ENCODE data around the gene LY6G6C.

LY6G6C gene

GRCh38 chr6:31708224-31708623 lies 13.3 kb downstream of the LY6G6C start:
- Histone ChIP-seq H3K4me2 (ENCODE audit: low read length) (no peak overlapping the region), H3K79me2 (ENCODE audit: control insufficient read depth, low read length) (no peaks in the 10 kb centered on the region), H3K27ac (ENCODE audit: low read depth, low read length) (no peak overlapping the region), H3K4me3 (ENCODE audit: low read length) (no peak overlapping the region), H3K27me3 (ENCODE audit: control insufficient read depth, low read length) (peaks cover 34% of the 10 kb centered on the region), H3F3A (ENCODE audit: control insufficient read depth, insufficient read depth) (peaks cover 6% of the 10 kb centered on the region), H3K9me3 (ENCODE audit: control insufficient read depth, insufficient read depth, low read length) (no peaks in the 10 kb centered on the region), H3K36me3 (ENCODE audit: control insufficient read depth, low read length) (no peaks in the 10 kb centered on the region), H3K9me2 (replicated peaks; ENCODE audit: control insufficient read depth, low read length) (no peaks in the 10 kb centered on the region), H3K4me1 (ENCODE audit: control insufficient read depth, low read length) (peaks cover 12% of the 10 kb centered on the region), H4K20me1 (ENCODE audit: control insufficient read depth, insufficient read depth, low read depth, low read length) (no peaks in the 10 kb centered on the region)
- no peak for TF ChIP-seq EZH2phosphoT487 (IDR thresholded peaks at IDR 0.05; ENCODE audit: borderline replicate concordance, low read length)
- TF ChIP-seq, protein P1, sequence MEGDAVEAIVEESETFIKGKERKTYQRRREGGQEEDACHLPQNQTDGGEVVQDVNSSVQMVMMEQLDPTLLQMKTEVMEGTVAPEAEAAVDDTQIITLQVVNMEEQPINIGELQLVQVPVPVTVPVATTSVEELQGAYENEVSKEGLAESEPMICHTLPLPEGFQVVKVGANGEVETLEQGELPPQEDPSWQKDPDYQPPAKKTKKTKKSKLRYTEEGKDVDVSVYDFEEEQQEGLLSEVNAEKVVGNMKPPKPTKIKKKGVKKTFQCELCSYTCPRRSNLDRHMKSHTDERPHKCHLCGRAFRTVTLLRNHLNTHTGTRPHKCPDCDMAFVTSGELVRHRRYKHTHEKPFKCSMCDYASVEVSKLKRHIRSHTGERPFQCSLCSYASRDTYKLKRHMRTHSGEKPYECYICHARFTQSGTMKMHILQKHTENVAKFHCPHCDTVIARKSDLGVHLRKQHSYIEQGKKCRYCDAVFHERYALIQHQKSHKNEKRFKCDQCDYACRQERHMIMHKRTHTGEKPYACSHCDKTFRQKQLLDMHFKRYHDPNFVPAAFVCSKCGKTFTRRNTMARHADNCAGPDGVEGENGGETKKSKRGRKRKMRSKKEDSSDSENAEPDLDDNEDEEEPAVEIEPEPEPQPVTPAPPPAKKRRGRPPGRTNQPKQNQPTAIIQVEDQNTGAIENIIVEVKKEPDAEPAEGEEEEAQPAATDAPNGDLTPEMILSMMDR (IDR thresholded peaks at IDR 0.05; ENCODE audit: low read depth, low read length, poor library complexity, severe bottlenecking): no peak

- H3K4me3 ChIP-seq (ENCODE audit: low read length): no peak overlapping the region
These were observed 13.8 kb downstream of the LY6G6C start for GRCh38 chr6:31707701-31708100.

GRCh38 chr6:31706599-31706998 lies 14.9 kb downstream of the LY6G6C start, which contains the start of gene LY6G6F:
Gene LY6G6F, plus strand, starts transcription at chr6:31706866. Its CDS starts 41 bp downstream, at chr6:31706907.
- Histone ChIP-seq H3K27me3 (ENCODE audit: control insufficient read depth, low read length) (peaks cover 18% of the 10 kb centered on the region), H3F3A (ENCODE audit: control insufficient read depth, insufficient read depth) (peaks cover 6% of the 10 kb centered on the region), H3K79me2 (ENCODE audit: control insufficient read depth, low read length) (peaks cover 12% of the 10 kb centered on the region), H3K4me1 (ENCODE audit: control insufficient read depth, low read length) (peaks cover 19% of the 10 kb centered on the region), H3K4me2 (ENCODE audit: low read length) (no peak within 1 kb of the TSS), H3K4me3 (ENCODE audit: low read length) (no peak within 1 kb of the TSS), H4K20me1 (ENCODE audit: control insufficient read depth, insufficient read depth, low read depth, low read length) (0 out of 2 replicates have a peak, but pooled peaks cover 3% of the 10 kb centered on the region), H3K9me3 (ENCODE audit: control insufficient read depth, insufficient read depth, low read length) (no peaks in the 10 kb centered on the region), H3K36me3 (ENCODE audit: control insufficient read depth, low read length) (no peaks in the 10 kb centered on the region), H3K9me2 (replicated peaks; ENCODE audit: control insufficient read depth, low read length) (no peaks in the 10 kb centered on the region), H3K27ac (ENCODE audit: low read depth, low read length) (no peak within 1 kb of the TSS)
- TF ChIP-seq EZH2phosphoT487 (IDR thresholded peaks at IDR 0.05; ENCODE audit: borderline replicate concordance, low read length): no peak
- TF ChIP-seq, protein P1 (IDR thresholded peaks at IDR 0.05; ENCODE audit: low read depth, low read length, poor library complexity, severe bottlenecking): no peak

More at GRCh38 chr6:31707701-31708100, 13.8 kb downstream of the LY6G6C start:
- Histone ChIP-seq H3K27me3 (ENCODE audit: control insufficient read depth, low read length) (peaks cover 29% of the 10 kb centered on the region), H3K79me2 (ENCODE audit: control insufficient read depth, low read length) (peaks cover 1% of the 10 kb centered on the region), H3K27ac (ENCODE audit: low read depth, low read length) (no peak overlapping the region), H4K20me1 (ENCODE audit: control insufficient read depth, insufficient read depth, low read depth, low read length) (no peaks in the 10 kb centered on the region), H3K4me2 (ENCODE audit: low read length) (no peak overlapping the region), H3K9me2 (replicated peaks; ENCODE audit: control insufficient read depth, low read length) (no peaks in the 10 kb centered on the region), H3K36me3 (ENCODE audit: control insufficient read depth, low read length) (no peaks in the 10 kb centered on the region), H3F3A (ENCODE audit: control insufficient read depth, insufficient read depth) (peaks cover 6% of the 10 kb centered on the region), H3K9me3 (ENCODE audit: control insufficient read depth, insufficient read depth, low read length) (no peaks in the 10 kb centered on the region), H3K4me1 (ENCODE audit: control insufficient read depth, low read length) (peaks cover 12% of the 10 kb centered on the region)
- TF ChIP-seq, protein P1 (IDR thresholded peaks at IDR 0.05; ENCODE audit: low read depth, low read length, poor library complexity, severe bottlenecking): no peak
- no peak for TF ChIP-seq EZH2phosphoT487 (IDR thresholded peaks at IDR 0.05; ENCODE audit: borderline replicate concordance, low read length)
